ENCODE results near the gene CSPG4.
A peak's percentile ranks its signal among the peaks of the same experiment; 100 is the strongest.
"Not testable (repeated sequence)": the region's sequence is repeated elsewhere in the genome, so short reads cannot be mapped to it uniquely, and the experiment has no call there.

CSPG4 gene

DNA sequence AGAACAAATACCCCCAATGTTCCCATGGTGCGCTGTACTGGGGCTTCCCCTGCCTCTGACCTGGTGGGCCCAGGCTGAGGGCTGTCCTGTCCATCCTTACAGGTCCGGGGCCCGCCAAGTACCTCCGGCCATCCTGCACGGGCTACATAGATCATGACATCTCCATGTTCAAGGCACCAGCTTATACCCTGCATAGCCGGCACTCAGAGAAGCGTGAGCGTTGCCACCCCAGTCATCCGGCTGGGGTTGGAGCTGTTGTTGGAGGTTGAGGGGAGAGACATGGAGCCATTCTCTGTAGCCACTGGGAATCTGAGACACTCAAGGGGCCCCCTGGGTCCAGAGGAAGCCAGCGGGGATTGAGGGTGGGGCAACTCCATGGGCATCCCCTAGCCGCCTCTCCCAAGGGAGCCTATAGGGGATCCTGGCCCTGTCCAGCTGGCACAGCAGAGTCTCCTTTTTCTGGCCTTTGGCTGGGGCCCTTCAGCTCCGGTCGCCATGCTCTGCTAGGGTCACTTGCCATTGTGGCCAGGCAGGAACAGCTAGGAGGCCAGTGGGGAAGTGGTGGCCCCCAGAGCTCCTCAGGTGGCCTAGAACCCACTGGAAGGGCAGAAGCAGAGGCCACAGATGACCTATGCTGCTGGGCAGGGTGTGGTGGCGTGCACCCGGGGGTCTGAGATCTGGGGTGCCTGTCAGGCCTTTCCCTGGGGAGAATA is 12.5 kb upstream of the CSPG4 start:
- no peak for DNase-seq (ENCODE audit: low read depth)

- DNase-seq (ENCODE audit: low read depth) = peak; percentile 95
Observed at GRCh38 chr15:75723847-75724660, 11.4 kb upstream of the CSPG4 start.

GRCh38 chr15:75723171-75723846 is 10.7 kb upstream of the CSPG4 start:
- no peak for DNase-seq (ENCODE audit: low read depth)

GRCh38 chr15:75721923-75722870 is 9.5 kb upstream of the CSPG4 start:
- no peak for DNase-seq (ENCODE audit: low read depth)

DNA sequence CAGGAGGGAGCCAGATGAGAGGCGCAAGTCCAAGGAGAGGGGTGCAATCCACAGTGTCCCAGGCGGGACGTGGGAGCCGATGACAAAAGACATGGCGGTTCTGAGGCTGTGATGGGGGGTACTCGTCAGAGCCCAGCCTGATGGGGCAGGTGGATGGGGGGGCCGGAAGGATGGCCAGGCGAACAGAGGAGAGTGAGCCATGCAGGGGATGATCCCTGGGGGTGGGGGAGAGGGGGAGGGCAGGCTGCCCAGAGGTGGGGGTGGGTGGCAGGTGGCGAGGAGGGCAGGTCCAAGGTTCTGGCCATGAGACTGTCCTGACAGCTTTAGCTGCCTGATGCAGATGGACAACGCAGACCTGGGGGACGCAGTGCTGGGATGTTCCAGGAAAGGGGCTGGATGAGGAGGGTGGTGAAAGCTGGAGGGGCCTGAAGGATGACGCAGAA is 8.9 kb upstream of the CSPG4 start:
- no peak for DNase-seq (ENCODE audit: low read depth)

DNA sequence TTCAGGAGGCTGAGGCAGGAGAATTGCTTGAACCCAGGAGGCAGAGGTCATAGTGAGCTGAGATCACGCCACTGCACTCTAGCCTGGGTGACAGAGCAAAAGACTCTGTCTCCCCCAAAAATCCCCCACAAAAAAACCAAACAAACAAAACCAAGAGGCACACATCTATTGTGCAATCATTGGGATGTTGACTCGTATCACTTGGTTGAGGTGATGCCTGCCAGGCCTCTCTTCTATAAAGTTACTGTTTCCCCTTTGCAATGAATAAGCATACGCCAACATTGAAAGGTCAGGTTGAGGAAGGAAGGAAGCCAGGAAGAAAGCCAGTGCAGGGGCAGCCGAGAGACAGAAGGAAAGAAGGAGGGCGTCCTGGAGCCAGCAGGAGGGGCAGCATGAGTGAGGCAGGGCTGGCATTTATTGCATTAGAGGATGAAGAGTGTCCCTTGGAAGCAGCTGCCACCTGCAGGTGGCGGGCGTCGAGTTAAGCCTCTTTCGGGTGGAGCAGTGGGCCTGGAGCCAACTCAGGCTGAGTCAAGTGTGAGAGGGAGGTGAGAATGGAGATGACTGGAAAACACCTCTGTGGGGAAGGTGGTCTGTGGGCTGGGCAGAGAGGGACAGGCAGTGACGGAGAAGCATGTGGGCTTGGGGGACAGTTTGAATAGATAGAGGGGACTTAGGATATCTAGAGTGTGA is 8.3 kb upstream of the CSPG4 start:
- no peak for DNase-seq (ENCODE audit: low read depth)

DNA sequence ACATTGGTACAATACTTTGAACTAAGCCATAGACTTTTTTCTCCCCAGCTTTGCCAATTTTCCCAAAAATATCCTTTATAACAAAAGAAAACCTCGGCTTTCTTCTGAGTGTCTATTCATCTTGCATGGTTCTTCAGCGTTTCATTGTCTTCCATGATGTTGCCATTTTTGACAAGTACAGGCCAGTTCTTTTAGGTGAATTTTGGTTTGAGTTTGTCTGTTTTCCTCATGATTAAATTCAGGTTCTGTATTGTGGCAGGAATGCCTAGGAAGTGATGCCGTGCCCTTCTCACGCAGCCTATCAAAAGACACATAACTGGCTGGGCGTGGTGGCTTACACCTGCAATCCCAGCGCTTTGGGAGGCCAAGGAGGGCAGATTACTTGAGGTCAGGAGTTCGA is 7.6 kb upstream of the CSPG4 start:
- no peak for DNase-seq (ENCODE audit: low read depth)

- DNase-seq (ENCODE audit: low read depth) = peak; percentile 59
Observed at GRCh38 chr15:75718328-75718727, 5.7 kb upstream of the CSPG4 start.

GRCh38 chr15:75717001-75717400 is 4.4 kb upstream of the CSPG4 start:
- DNase-seq (ENCODE audit: low read depth) = not testable (repeated sequence)

DNA sequence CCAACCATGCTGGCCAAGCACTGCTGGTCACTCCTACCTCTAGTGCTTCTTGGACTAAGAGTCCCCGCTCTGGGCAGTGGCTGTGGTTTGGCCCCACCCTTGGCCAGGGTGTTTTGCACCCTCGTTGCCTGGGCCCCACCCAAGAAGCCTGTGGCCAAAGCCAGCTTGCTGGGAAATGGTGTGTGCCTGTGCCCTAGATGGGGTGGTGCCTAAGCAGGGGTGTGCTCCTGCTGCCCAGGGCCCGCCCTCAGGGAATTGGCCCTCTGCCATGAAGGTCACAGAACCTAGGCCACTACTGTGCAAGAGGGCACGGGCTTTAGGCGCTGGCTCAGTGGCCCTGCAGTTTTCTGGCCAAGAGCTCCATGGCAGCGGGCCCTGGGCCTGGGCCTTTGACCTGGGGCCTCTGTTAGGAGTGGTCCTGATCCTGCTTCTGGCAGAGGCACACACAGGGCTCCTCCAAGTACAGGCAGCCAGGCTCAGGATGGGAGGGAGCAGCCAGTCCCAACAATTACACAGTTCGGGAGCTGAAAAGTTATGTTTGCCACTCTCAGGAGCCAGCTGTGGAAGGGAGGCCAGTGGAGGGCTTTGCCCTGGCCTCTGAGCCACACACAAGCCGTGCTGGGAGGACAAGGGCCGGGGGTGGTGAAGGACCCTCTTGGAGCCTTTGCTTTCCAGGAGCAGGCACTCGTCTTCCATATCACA is 3.8 kb upstream of the CSPG4 start:
- DNase-seq (ENCODE audit: low read depth) = not testable (repeated sequence)

DNA sequence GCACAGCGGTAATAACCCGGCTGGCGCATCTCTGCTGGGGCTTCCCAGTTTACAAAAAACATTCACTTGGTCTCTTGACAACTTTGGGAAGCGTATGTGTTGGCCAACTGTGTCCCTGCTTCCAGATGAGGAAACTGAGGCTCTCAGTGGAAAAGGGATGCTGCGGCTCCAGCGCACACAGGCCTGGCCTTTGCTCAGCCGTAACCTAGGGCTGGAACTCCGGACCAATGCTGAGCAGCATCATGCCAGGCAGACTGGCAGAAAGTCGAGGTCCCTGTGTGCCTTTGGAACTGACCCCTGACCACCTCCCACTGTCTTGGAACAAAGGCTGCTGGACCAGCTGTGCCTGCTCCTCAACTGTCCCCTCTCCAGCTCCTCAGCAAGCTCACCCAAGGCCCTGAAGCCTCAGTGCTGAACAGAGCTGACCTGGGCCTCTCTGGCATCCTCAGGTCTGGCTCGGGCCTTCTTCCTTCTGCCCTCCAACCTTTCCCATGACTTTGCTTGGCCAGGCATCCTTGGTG is 2.7 kb upstream of the CSPG4 start:
- DNase-seq (ENCODE audit: low read depth) = not testable (repeated sequence)

- no peak for DNase-seq (ENCODE audit: low read depth)
Observed at GRCh38 chr15:75714195-75714594, 1.5 kb upstream of the CSPG4 start.

DNA sequence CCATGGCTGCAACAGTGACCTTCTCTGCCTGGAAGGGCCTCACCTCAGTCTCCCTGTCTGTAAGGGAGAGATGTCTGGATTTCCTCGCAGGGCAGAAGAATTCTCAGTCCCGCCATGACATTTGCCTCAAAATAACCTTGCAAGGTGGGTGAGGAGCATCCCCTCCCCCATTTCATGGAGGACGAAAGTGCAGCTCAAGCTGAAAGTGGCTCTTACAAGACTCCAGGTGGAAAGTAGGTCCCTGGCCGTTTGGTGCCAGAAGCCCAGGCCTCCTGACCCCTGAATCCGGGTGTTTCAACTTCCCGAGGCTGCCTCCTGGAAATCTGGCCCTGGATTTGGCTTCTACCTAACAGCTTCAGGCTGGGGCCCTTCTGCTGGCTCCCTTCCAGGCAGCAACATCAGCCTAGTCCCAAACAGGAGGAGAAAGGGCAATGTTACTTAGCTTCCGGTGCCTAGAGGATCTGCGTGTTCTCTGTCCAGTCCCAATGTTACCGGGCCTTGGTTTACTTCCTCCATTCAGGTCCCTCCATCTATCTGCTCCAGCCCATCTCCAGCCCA is 769 bp upstream of the CSPG4 start:
- DNase-seq (ENCODE audit: low read depth) = no peak

DNA sequence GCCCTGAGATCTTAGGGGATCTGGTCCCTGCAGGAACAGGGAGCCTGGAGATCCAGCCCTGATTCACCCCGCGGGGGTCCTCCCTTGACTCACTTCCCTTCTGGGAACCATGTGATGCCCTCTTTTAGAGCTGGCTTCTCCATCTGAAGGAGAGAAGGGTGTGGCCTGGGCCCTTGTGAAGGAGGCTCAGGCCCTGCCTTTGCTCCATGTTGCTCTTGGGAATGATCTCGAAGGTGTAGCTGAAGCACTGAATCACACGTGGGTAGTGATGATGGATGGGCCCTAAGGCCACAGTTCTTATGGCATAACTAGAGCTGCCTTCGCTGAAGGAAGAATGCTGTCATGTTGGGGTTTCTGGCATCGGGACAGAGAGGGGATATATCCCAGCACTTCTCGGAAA is 1.2 kb downstream of the CSPG4 start:
- DNase-seq (ENCODE audit: low read depth) = not testable (repeated sequence)

GRCh38 chr15:75710874-75711273 is 1.8 kb downstream of the CSPG4 start:
- not testable (repeated sequence) for DNase-seq (ENCODE audit: low read depth)

DNA sequence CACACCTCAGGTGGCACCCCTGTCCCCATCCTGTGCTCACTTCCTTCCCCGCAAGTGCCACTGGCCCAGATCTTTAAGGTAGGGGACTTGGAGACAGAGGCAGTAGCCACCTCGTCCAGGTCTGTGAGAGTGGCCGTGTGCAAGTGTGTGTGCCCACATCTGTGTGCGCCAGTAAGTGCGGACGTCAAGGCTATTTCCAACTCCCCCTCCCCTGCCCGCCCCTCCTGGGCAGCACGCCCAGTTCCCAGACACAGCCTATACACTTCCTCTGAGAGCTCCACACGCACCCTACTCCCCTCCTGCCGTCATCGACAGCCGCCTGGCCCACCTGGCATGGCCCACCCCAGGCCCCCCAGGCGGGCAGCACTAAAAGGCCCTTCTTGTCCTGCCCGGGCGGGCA is 3.2 kb downstream of the CSPG4 start:
- not testable (repeated sequence) for DNase-seq (ENCODE audit: low read depth)

- DNase-seq (ENCODE audit: low read depth) = no peak
Observed at GRCh38 chr15:75706682-75706954, 6.0 kb downstream of the CSPG4 start.

DNA sequence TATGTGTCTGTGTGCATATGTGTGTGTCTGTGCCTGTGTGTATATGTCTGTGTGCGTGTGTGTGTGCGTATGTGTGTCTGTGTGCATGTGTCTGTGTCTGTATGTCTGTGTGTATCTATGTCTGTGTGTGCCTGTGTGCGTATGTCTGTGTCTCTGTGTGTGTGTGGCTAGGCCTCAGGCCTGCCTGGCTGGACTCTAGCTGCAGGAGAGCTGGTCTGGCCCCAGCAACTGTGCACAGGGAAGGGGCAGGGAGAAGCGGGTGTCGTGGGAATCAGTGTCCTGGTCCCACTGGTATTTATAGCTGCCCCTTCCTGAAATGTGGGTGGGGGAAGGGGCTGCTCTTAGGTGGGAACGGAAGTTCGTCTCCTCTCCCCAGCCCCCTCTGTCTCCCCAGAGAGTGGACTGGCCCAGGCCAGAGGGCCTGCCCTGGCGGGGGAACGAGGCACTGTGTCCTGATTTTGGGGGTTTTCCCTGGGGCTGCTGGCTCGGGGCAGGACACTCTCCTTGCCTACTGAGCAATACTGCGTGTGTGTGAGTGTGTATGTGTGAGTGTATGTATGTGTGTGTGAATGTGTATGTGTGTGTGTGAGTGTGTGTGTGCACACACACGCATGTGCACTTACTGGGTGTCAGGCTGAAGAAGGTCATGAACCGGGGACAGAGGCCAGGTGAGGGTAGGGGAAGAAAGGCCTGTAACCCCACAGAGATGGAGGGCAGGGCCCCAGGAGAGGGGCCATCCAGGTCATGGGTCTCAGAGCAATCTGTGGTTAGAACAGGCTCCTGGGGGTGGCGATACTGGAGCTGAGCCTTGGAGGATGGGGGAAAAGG is 6.6 kb downstream of the CSPG4 start:
- no peak for DNase-seq (ENCODE audit: low read depth)

DNA sequence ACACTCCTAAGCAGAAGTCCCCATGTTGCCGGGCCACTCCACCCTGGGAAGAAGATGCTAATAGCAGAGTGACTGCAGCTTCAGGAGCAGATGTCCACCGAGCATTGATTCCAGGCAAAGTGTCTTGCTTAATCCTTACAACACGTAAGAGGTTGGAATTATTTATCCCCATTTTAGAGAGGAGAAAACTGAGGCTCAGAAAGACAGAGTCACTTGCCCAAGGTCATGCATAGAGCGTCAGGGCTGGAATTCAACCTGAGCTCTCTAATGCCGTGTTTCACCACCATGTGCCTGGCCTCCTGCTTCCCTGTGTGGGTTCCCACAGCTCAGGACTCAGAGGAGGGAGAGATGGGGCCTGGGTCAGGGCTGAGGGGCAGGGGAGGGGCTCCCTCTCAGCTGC is 7.3 kb downstream of the CSPG4 start:
- DNase-seq (ENCODE audit: low read depth) = not testable (repeated sequence)

Data from iris pigment epithelial cell (primary cell).